Mesendoderm (in vitro differentiated cells): ENCODE results near the gene FHAD1.
A peak's percentile ranks its signal among the peaks of the same experiment; 100 is the strongest.

Experiments used
- DNase-seq: peaks from one replicate; pipeline ENCODE4 v3.0.0; 2013
- H2AK5ac ChIP-seq: 2 replicates; pipeline ENCODE4 v1.6.1; 2013; ENCODE audit warnings: low read length, inconsistent platforms
- H2BK120ac ChIP-seq: 2 replicates; pipeline ENCODE4 v1.6.1; 2013; ENCODE audit warnings: low read depth, mild to moderate bottlenecking, low read length, moderate library complexity, mixed read lengths
- H2BK15ac ChIP-seq: replicated peaks from 2 replicates; pipeline ENCODE4 v1.6.1; 2013; ENCODE audit warnings: low read depth, mild to moderate bottlenecking, moderate library complexity
- H2BK5ac ChIP-seq: 2 replicates; pipeline ENCODE4 v1.6.1; 2013; ENCODE audit warnings: low read length, inconsistent platforms
- H3K18ac ChIP-seq: 2 replicates; pipeline ENCODE4 v1.6.1; 2013; ENCODE audit warnings: mild to moderate bottlenecking, low read length, mixed read lengths
- H3K23ac ChIP-seq: one replicate; pipeline ENCODE4 v1.6.1; 2013; ENCODE audit warnings: low read length
- H3K27ac ChIP-seq: 2 replicates; pipeline ENCODE4 v1.5.1; 2013; ENCODE audit warnings: low read depth, mild to moderate bottlenecking, inconsistent platforms, low read length, moderate library complexity
- H3K27me3 ChIP-seq: 2 replicates; pipeline ENCODE4 v1.6.1; 2013; ENCODE audit warnings: low read length, control low read depth, mild to moderate bottlenecking, inconsistent platforms; ENCODE audit not compliant: insufficient read depth, poor library complexity
- H3K36me3 ChIP-seq: 2 replicates; pipeline ENCODE4 v1.6.1; 2013; ENCODE audit warnings: low read length, inconsistent platforms; ENCODE audit not compliant: control insufficient read depth, insufficient read depth
- H3K4ac ChIP-seq: one replicate; pipeline ENCODE4 v1.6.1; 2013; ENCODE audit warnings: low read depth, mild to moderate bottlenecking, low read length, moderate library complexity
- H3K4me1 ChIP-seq: 2 replicates; pipeline ENCODE4 v1.6.1; 2013; ENCODE audit warnings: low read depth, low read length, inconsistent platforms; ENCODE audit not compliant: control insufficient read depth
- H3K4me2 ChIP-seq: 2 replicates; pipeline ENCODE4 v1.6.1; 2013; ENCODE audit warnings: low read length
- H3K4me3 ChIP-seq: 2 replicates; pipeline ENCODE4 v1.5.1; 2013; ENCODE audit warnings: mild to moderate bottlenecking, low read length
- H3K56ac ChIP-seq: one replicate; pipeline ENCODE4 v1.6.1; 2013; ENCODE audit warnings: low read length
- H3K79me1 ChIP-seq: 2 replicates; pipeline ENCODE4 v1.6.1; 2013; ENCODE audit warnings: low read length, inconsistent platforms
- H3K79me2 ChIP-seq: 2 replicates; pipeline ENCODE4 v1.6.1; 2013; ENCODE audit warnings: mild to moderate bottlenecking, low read length; ENCODE audit not compliant: control insufficient read depth, insufficient read depth
- H3K9ac ChIP-seq: 2 replicates; pipeline ENCODE4 v1.6.1; 2013; ENCODE audit warnings: low read length, inconsistent platforms
- H4K5ac ChIP-seq: one replicate; pipeline ENCODE4 v1.6.1; 2013; ENCODE audit warnings: low read length
- H4K8ac ChIP-seq: one replicate; pipeline ENCODE4 v1.6.1; 2013; ENCODE audit warnings: low read depth, mild to moderate bottlenecking, control low read depth, low read length, moderate library complexity
- WGBS: extraction: QIAGEN DNeasy Blood & Tissue Kit; methylation state at CpG from one replicate; pipeline ENCODE4 v1.1.7; 2013; ENCODE audit warnings: low lambda C conversion rate, missing lambda C conversion rate; ENCODE audit not compliant: insufficient coverage; ENCODE audit errors: extremely low coverage; 5-methylcytosine and 5-hydroxymethylcytosine counted together

The FHAD1 gene

GRCh38 chr1:15381805-15382204, 134.8 kb downstream of the FHAD1 start:
- H2BK15ac ChIP-seq: no peak overlapping the region
- no peak overlapping the region for H4K5ac ChIP-seq
- no peak overlapping the region for H3K9ac ChIP-seq
- H3K79me1 ChIP-seq: no peaks in the 10 kb centered on the region
- H2BK120ac ChIP-seq: no peak overlapping the region
- no peak overlapping the region for H3K23ac ChIP-seq
- H3K4me2 ChIP-seq: no peak overlapping the region
- no peak overlapping the region for H3K18ac ChIP-seq
- no peak overlapping the region for H2BK5ac ChIP-seq
- H3K4me1 ChIP-seq: no peaks in the 10 kb centered on the region
- H3K36me3 ChIP-seq: no peaks in the 10 kb centered on the region
- H3K4me3 ChIP-seq: no peak overlapping the region
- H3K56ac ChIP-seq: no peak overlapping the region
- no peak overlapping the region for H3K27ac ChIP-seq
- H3K79me2 ChIP-seq: no peaks in the 10 kb centered on the region
- H3K4ac ChIP-seq: no peak overlapping the region
- no peak for DNase-seq
- H3K27me3 ChIP-seq: peaks cover 7% of the 10 kb centered on the region
- H2AK5ac ChIP-seq: no peak overlapping the region
- H4K8ac ChIP-seq: no peak overlapping the region
- WGBS: no CpG with 5 or more reads among the region's 12 CpGs

- Histone ChIP-seq H3K4me3 (no peak overlapping the region), H3K27me3 (peaks cover 7% of the 10 kb centered on the region)
These were observed 135.8 kb downstream of the FHAD1 start for GRCh38 chr1:15382601-15383518.

GRCh38 chr1:15383810-15384209, 136.8 kb downstream of the FHAD1 start:
- H3K36me3 ChIP-seq: no peaks in the 10 kb centered on the region
- peaks cover 2% of the 10 kb centered on the region for H3K4me1 ChIP-seq
- H3K79me1 ChIP-seq: no peaks in the 10 kb centered on the region
- no peak overlapping the region for H4K5ac ChIP-seq
- no peak overlapping the region for H2BK120ac ChIP-seq
- H2BK15ac ChIP-seq: no peak overlapping the region
- no peak overlapping the region for H3K4me2 ChIP-seq
- no peak overlapping the region for H2AK5ac ChIP-seq
- no peaks in the 10 kb centered on the region for H3K79me2 ChIP-seq
- no peak overlapping the region for H3K18ac ChIP-seq
- no peak overlapping the region for H3K4ac ChIP-seq
- no peak for DNase-seq
- peaks cover 7% of the 10 kb centered on the region for H3K27me3 ChIP-seq
- H4K8ac ChIP-seq: no peak overlapping the region
- H3K27ac ChIP-seq: no peak overlapping the region
- H2BK5ac ChIP-seq: no peak overlapping the region
- WGBS: no CpG with 5 or more reads among the region's 5 CpGs
- H3K9ac ChIP-seq: no peak overlapping the region
- H3K23ac ChIP-seq: no peak overlapping the region
- no peak overlapping the region for H3K56ac ChIP-seq
- no peak overlapping the region for H3K4me3 ChIP-seq

More at GRCh38 chr1:15382601-15383518, 135.8 kb downstream of the FHAD1 start:
- no peak overlapping the region for H3K4ac ChIP-seq
- no peak overlapping the region for H4K8ac ChIP-seq
- H3K56ac ChIP-seq: no peak overlapping the region
- no peaks in the 10 kb centered on the region for H3K36me3 ChIP-seq
- no peak for DNase-seq
- no peak overlapping the region for H2BK15ac ChIP-seq
- H3K23ac ChIP-seq: no peak overlapping the region
- H3K4me1 ChIP-seq: peaks cover under 1% of the 10 kb centered on the region
- H3K79me1 ChIP-seq: no peaks in the 10 kb centered on the region
- no peak overlapping the region for H2BK120ac ChIP-seq
- H3K4me2 ChIP-seq: no peak overlapping the region
- no peaks in the 10 kb centered on the region for H3K79me2 ChIP-seq
- H3K9ac ChIP-seq: no peak overlapping the region
- H2BK5ac ChIP-seq: no peak overlapping the region
- H3K18ac ChIP-seq: no peak overlapping the region
- no CpG with 5 or more reads among the region's 26 CpGs for WGBS
- no peak overlapping the region for H4K5ac ChIP-seq
- H2AK5ac ChIP-seq: no peak overlapping the region
- H3K27ac ChIP-seq: no peak overlapping the region

- no peak overlapping the region for H2BK120ac ChIP-seq
- no peak overlapping the region for H2AK5ac ChIP-seq
- H3K79me1 ChIP-seq: no peaks in the 10 kb centered on the region
- H3K36me3 ChIP-seq: no peaks in the 10 kb centered on the region
- H3K9ac ChIP-seq: no peak overlapping the region
- H3K4me3 ChIP-seq: no peak overlapping the region
- no peak overlapping the region for H3K56ac ChIP-seq
- no peak overlapping the region for H2BK15ac ChIP-seq
- H4K5ac ChIP-seq: no peak overlapping the region
- H3K4me2 ChIP-seq: no peak overlapping the region
- WGBS: no CpG with 5 or more reads among the region's 20 CpGs
- H3K18ac ChIP-seq: no peak overlapping the region
- peak; percentile 64 for DNase-seq
- no peak overlapping the region for H2BK5ac ChIP-seq
- H3K4ac ChIP-seq: no peak overlapping the region
- no peak overlapping the region for H4K8ac ChIP-seq
- H3K4me1 ChIP-seq: peaks cover 2% of the 10 kb centered on the region
- no peak overlapping the region for H3K27ac ChIP-seq
- H3K23ac ChIP-seq: peak overlapping the region; percentile 17
- H3K27me3 ChIP-seq: peaks cover 7% of the 10 kb centered on the region
- H3K79me2 ChIP-seq: no peaks in the 10 kb centered on the region
These were observed 137.4 kb downstream of the FHAD1 start for GRCh38 chr1:15384301-15384901.

- Histone ChIP-seq H2BK15ac (no peak overlapping the region), H3K4me3 (no peak overlapping the region), H3K36me3 (no peaks in the 10 kb centered on the region), H4K8ac (no peak overlapping the region), H4K5ac (no peak overlapping the region), H3K27me3 (peaks cover 7% of the 10 kb centered on the region), H3K79me2 (no peaks in the 10 kb centered on the region), H3K4ac (no peak overlapping the region), H2AK5ac (no peak overlapping the region), H3K56ac (no peak overlapping the region), H3K23ac (no peak overlapping the region), H3K4me2 (no peak overlapping the region), H3K4me1 (peaks cover 2% of the 10 kb centered on the region), H2BK120ac (no peak overlapping the region), H3K18ac (no peak overlapping the region), H3K9ac (no peak overlapping the region), H3K27ac (no peak overlapping the region), H2BK5ac (no peak overlapping the region), H3K79me1 (no peaks in the 10 kb centered on the region)
- DNase-seq: no peak
- no CpG with 5 or more reads among the region's 3 CpGs for WGBS
These were observed 138.4 kb downstream of the FHAD1 start for GRCh38 chr1:15385420-15385819.
